PC-9 (cell line): ENCODE measurements around the gene CLDN19.

Source experiments
- CTCF ChIP-seq: fragments of 200-600 bp; sonication (generic); conservative IDR thresholded peaks from 2 replicates; pipeline ENCODE4 v1.6.1; 2017; ENCODE audit warnings: mixed run types, antibody characterized with exemption, mild to moderate bottlenecking, moderate library complexity
- EZH2 ChIP-seq: fragments of 200-600 bp; sonication (generic); IDR thresholded peaks from 2 replicates; pipeline ENCODE4 v1.8.0; 2017; ENCODE audit warnings: antibody characterized with exemption, low read depth

- no peak for TF ChIP-seq EZH2
- TF ChIP-seq CTCF, result no peak
Observed at GRCh38 chr1:42738678-42739226, 1.3 kb downstream of the CLDN19 start.
